ENCODE data around the gene CDNF.
A peak's percentile ranks its signal among the peaks of the same experiment; 100 is the strongest.

GRCh38 chr10:14880229-14880628, 42.4 kb upstream of the CDNF start:
- no peak for TF ChIP-seq ATF3 (IDR thresholded peaks at IDR 0.05; ENCODE audit: borderline replicate concordance, extremely low read depth, low read depth, low read length)
- TF ChIP-seq BRCA1 (IDR thresholded peaks at IDR 0.05; ENCODE audit: low read depth, low read length): no peak
- TF ChIP-seq CTCF (IDR thresholded peaks at IDR 0.05 in 2 of 3, conservative IDR thresholded peaks at IDR 0.05 in 1 of 3; ENCODE audit: control insufficient read depth in 2 of 3, extremely low read depth in 1 of 3, insufficient read depth in 1 of 3, low read depth in 3 of 3, low read length in 3 of 3): no peak
- TF ChIP-seq HDAC6 (IDR thresholded peaks at IDR 0.05; ENCODE audit: unreplicated experiment): no peak
- no peak for TF ChIP-seq POLR2A (IDR thresholded peaks at IDR 0.05; ENCODE audit: low read depth, low read length)
- no peak for TF ChIP-seq RAD21 (IDR thresholded peaks at IDR 0.05; ENCODE audit: insufficient read depth, low read depth, low read length)
- TF ChIP-seq ZNF24 (IDR thresholded peaks at IDR 0.05): no peak
- TF ChIP-seq IKZF1 (conservative IDR thresholded peaks at IDR 0.05): no peak
- TF ChIP-seq KDM1A (IDR thresholded peaks at IDR 0.05; ENCODE audit: borderline replicate concordance): no peak
- TF ChIP-seq FOS (IDR thresholded peaks at IDR 0.05; ENCODE audit: borderline replicate concordance, extremely low read depth, insufficient read length): no peak
- TF ChIP-seq SIX5 (IDR thresholded peaks at IDR 0.05; ENCODE audit: low read depth, low read length, severe bottlenecking): no peak
- no peak for TF ChIP-seq CREM (IDR thresholded peaks at IDR 0.05; ENCODE audit: low read depth)
- TF ChIP-seq USF1 (IDR thresholded peaks at IDR 0.05; ENCODE audit: borderline replicate concordance, extremely low read length, insufficient read depth, low read depth, low read length): no peak
- TF ChIP-seq REST (IDR thresholded peaks at IDR 0.05; ENCODE audit: low read depth, low read length): peak; percentile 77
